GM12801 (cell line): ENCODE results near the gene USP51.

ENCODE experiments used
- TF ChIP-seq, protein P1 (sequence below): IDR thresholded peaks from one replicate; pipeline ENCODE4 v1.5.1; 2011; ENCODE audit warnings: control low read depth; ENCODE audit not compliant: insufficient read length; ENCODE audit errors: extremely low read depth

USP51 gene

DNA sequence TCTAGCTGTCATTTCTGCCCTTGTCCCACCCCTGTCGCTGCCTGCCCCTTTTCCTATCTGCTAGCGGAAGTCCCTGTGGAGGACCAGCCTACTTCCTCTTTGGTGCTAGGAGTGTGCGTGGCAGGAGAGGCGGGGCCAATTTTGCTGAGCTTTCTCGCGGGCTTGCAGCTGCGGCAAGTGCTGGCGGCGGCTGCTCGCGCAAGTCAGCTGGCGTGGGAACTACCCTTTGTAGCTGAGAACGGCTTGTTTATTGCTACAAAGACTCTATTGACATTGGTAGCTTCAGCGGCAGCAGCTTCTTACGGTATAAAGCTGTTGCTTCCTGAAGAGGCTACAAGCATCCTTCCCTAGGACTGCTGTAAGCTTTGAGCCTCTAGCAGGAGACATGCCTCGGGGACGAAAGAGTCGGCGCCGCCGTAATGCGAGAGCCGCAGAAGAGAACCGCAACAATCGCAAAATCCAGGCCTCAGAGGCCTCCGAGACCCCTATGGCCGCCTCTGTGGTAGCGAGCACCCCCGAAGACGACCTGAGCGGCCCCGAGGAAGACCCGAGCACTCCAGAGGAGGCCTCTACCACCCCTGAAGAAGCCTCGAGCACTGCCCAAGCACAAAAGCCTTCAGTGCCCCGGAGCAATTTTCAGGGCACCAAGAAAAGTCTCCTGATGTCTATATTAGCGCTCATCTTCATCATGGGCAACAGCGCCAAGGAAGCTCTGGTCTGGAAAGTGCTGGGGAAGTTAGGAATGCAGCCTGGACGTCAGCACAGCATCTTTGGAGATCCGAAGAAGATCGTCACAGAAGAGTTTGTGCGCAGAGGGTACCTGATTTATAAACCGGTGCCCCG is 37.4 kb downstream of the USP51 start, which contains the start of gene MAGEH1:
Gene MAGEH1, plus strand, starts transcription at position 138 of the 843 bp plus-strand sequence. Its CDS starts 248 bp downstream, at position 386.
- TF ChIP-seq, protein P1, sequence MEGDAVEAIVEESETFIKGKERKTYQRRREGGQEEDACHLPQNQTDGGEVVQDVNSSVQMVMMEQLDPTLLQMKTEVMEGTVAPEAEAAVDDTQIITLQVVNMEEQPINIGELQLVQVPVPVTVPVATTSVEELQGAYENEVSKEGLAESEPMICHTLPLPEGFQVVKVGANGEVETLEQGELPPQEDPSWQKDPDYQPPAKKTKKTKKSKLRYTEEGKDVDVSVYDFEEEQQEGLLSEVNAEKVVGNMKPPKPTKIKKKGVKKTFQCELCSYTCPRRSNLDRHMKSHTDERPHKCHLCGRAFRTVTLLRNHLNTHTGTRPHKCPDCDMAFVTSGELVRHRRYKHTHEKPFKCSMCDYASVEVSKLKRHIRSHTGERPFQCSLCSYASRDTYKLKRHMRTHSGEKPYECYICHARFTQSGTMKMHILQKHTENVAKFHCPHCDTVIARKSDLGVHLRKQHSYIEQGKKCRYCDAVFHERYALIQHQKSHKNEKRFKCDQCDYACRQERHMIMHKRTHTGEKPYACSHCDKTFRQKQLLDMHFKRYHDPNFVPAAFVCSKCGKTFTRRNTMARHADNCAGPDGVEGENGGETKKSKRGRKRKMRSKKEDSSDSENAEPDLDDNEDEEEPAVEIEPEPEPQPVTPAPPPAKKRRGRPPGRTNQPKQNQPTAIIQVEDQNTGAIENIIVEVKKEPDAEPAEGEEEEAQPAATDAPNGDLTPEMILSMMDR, result no peak

DNA sequence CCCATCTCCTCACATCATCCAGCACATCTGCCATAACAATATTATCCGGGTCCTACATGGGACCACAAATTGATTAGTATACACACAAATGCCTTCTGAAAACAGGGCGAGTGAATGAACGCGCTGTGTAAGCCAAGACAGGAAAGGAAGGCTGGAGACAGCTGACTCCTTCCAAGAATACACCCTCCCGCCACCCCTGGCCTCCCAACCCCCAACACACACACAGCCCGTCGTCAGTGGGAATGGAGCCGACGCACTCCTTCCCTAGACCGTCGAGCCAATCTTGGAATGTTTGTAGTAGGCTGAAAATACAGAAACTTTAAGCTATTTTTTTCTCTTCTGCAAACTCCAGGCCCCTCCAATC is 38.0 kb downstream of the USP51 start:
- TF ChIP-seq, protein P1, result no peak

DNA sequence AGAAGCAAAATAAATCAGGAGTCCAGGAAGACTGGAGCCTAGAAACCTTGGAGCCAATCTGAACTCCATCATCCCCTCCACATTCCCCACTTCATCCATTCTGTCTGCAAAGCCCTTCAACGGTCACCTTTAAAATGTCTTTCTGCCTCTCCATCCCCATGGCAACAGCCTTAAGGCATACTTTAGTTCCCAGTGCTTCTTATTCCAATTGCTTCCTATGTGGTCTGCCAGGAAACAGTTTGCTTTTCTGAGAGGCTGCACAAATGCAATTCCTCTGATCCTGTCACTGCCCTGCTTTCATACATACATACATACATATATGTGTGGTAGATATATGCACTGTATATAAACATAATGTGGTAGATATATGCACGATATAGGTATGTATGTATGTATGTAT is 38.5 kb downstream of the USP51 start:
- TF ChIP-seq, protein P1, result no peak

DNA sequence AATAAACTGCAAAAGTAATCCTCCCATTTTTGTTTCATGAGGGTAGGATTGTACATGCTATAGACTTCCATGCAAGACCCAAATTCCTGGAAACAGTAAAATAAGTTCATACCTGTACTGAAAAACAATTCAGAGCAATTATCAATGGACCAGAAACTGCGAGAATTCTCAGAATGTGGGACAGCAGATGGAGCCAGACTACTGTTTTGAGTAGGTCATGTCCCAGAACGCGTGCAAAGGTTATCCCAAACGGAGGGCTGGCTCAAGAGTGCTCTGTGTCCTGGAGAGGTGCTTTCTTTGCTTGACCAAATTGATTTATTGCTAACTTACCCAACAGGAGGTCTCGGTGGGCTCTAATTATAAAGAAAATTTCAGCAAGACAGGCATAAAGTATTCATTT is 39.4 kb downstream of the USP51 start:
- TF ChIP-seq, protein P1, result no peak
